ENCODE results near the gene MACC1.

DNA sequence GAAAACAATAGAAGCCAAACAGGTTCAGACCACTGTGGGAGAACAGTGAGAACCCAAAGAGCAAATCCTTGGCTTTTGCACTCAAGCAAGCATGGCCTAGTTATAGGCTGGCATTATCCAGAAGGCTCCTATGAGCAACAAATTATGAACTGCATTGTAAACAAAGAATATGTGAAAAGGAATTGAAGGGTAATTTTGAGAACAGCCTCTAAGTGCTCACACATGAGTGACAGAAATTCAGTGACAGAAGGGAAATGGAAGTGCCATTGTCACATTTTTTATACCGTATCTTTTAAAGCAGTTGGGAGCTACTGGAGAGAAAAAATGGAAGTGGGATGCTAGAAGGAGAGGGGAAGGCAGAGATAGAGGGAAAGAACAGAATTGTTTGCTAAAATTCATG lies 114.2 kb downstream of the MACC1 start:
- TF ChIP-seq EZH2 (IDR thresholded peaks at IDR 0.05; ENCODE audit: low read length, unreplicated experiment) (no peak), EZH2phosphoT487 (IDR thresholded peaks at IDR 0.05; ENCODE audit: borderline replicate concordance, low read length) (no peak)
- TF ChIP-seq, protein P1, sequence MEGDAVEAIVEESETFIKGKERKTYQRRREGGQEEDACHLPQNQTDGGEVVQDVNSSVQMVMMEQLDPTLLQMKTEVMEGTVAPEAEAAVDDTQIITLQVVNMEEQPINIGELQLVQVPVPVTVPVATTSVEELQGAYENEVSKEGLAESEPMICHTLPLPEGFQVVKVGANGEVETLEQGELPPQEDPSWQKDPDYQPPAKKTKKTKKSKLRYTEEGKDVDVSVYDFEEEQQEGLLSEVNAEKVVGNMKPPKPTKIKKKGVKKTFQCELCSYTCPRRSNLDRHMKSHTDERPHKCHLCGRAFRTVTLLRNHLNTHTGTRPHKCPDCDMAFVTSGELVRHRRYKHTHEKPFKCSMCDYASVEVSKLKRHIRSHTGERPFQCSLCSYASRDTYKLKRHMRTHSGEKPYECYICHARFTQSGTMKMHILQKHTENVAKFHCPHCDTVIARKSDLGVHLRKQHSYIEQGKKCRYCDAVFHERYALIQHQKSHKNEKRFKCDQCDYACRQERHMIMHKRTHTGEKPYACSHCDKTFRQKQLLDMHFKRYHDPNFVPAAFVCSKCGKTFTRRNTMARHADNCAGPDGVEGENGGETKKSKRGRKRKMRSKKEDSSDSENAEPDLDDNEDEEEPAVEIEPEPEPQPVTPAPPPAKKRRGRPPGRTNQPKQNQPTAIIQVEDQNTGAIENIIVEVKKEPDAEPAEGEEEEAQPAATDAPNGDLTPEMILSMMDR (conservative IDR thresholded peaks at IDR 0.05; ENCODE audit: low read depth, low read length): no peak

Data from PC-3 (cell line).